Suppressor macrophage treated with lipopolysaccharide for 1 hour (primary cell): ENCODE results near the gene GSN.
"Not testable (repeated sequence)": the region's sequence is repeated elsewhere in the genome, so short reads cannot be mapped to it uniquely, and the experiment has no call there.

Source experiments
- DNase-seq, 3 donors: peaks; one replicate each; pipeline ENCODE4 v3.0.0-alpha.2; 2020 to 2022

The GSN gene

GRCh38 chr9:121288673-121289025 is 20.7 kb downstream of the GSN start:
- DNase-seq = peak; percentile 39 to 55 (median 43)

GRCh38 chr9:121289026-121289771 is 21.2 kb downstream of the GSN start:
- DNase-seq = peak in 2 of 3 donors; percentile 41 to 50

- DNase-seq = no peak
Measured at GRCh38 chr9:121289772-121290370, 21.9 kb downstream of the GSN start.

GRCh38 chr9:121291536-121291935 is 23.6 kb downstream of the GSN start:
- DNase-seq = not testable (repeated sequence)

GRCh38 chr9:121292051-121292450 is 24.1 kb downstream of the GSN start:
- DNase-seq = no peak

GRCh38 chr9:121292801-121293241 is 24.9 kb downstream of the GSN start:
- no peak for DNase-seq

GRCh38 chr9:121294151-121294743 is 26.3 kb downstream of the GSN start:
- no peak for DNase-seq

GRCh38 chr9:121294866-121295661 is 27.1 kb downstream of the GSN start:
- no peak for DNase-seq

- no peak for DNase-seq
Measured at GRCh38 chr9:121295662-121296191, 27.8 kb downstream of the GSN start.

- no peak for DNase-seq
Measured at GRCh38 chr9:121296213-121297127, 28.5 kb downstream of the GSN start.

- peak; percentile 65 to 74 (median 73) for DNase-seq
Measured at GRCh38 chr9:121297389-121297788, 29.4 kb downstream of the GSN start.

- no peak for DNase-seq
Measured at GRCh38 chr9:121298016-121298538, 30.1 kb downstream of the GSN start.

GRCh38 chr9:121298689-121299466 is 30.9 kb downstream of the GSN start:
- no peak for DNase-seq

GRCh38 chr9:121299467-121300282 is 31.7 kb downstream of the GSN start:
- peak in 2 of 3 donors; percentile 31 to 44 for DNase-seq

- DNase-seq = no peak
Measured at GRCh38 chr9:121300283-121301119, 32.5 kb downstream of the GSN start.

GRCh38 chr9:121301881-121302286 is 33.9 kb downstream of the GSN start:
- DNase-seq = no peak

- DNase-seq = no peak
Measured at GRCh38 chr9:121302341-121302740, 34.4 kb downstream of the GSN start.

- DNase-seq = no peak
Measured at GRCh38 chr9:121302786-121303185, 34.8 kb downstream of the GSN start.
